Hepatocyte (in vitro differentiated cells): Measurements from ENCODE around the gene FOXF1.

ENCODE experiments used
- EZH2 ChIP-seq: fragments of 200-600 bp; sonication (generic); IDR thresholded peaks from 2 replicates; pipeline ENCODE4 v1.6.1; 2016; ENCODE audit warnings: antibody characterized with exemption, mild to moderate bottlenecking, borderline replicate concordance
- TF ChIP-seq, protein P1 (sequence below): fragments of 200-600 bp; sonication (generic); IDR thresholded peaks from 2 replicates; pipeline ENCODE4 v1.5.1; 2016; ENCODE audit warnings: antibody characterized with exemption, mild to moderate bottlenecking; ENCODE audit not compliant: poor library complexity

DNA sequence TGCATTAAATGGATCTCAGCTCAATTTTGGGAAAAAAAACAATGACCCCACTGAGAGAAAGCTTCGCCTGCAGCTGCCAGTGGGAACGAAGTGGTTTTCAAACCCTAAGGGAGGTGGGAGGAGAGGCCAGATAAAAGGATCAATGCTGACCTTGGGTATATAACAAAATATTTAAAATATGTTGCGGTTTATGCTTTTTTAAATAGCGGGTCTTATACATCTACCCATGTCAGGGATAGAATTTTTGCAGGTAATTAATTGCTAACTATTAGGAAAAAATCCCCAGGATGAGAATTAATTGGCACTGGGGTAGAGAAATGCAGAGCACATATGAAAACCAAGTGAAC lies 10.9 kb upstream of the FOXF1 start:
- TF ChIP-seq, protein P1, sequence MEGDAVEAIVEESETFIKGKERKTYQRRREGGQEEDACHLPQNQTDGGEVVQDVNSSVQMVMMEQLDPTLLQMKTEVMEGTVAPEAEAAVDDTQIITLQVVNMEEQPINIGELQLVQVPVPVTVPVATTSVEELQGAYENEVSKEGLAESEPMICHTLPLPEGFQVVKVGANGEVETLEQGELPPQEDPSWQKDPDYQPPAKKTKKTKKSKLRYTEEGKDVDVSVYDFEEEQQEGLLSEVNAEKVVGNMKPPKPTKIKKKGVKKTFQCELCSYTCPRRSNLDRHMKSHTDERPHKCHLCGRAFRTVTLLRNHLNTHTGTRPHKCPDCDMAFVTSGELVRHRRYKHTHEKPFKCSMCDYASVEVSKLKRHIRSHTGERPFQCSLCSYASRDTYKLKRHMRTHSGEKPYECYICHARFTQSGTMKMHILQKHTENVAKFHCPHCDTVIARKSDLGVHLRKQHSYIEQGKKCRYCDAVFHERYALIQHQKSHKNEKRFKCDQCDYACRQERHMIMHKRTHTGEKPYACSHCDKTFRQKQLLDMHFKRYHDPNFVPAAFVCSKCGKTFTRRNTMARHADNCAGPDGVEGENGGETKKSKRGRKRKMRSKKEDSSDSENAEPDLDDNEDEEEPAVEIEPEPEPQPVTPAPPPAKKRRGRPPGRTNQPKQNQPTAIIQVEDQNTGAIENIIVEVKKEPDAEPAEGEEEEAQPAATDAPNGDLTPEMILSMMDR, result no peak
- TF ChIP-seq EZH2, result no peak
